Stimulated activated memory B cell treated with anti-CD40 and anti-IgM and Interleukin-4, amounts not matched to agents 10 μg/mL and 1 μg/mL and 100 μg/mL, for 72 hours (primary cell): Measurements from ENCODE around the gene NUP43.

Experiments used
- ATAC-seq: fragments of 150-1000 bp; cut with Tn5 transposase; 2 replicates; pipeline ENCODE4 v1.10.0; 2021
- H3K27ac Mint-ChIP-seq: one replicate; pipeline ENCODE4 v1.8.0; 2022; ENCODE audit warnings: mild to moderate bottlenecking, mixed read lengths
- H3K27me3 Mint-ChIP-seq: one replicate; pipeline ENCODE4 v1.8.0; 2022; ENCODE audit warnings: mixed read lengths
- H3K36me3 Mint-ChIP-seq: one replicate; pipeline ENCODE4 v1.8.0; 2022; ENCODE audit warnings: mixed read lengths
- H3K4me1 Mint-ChIP-seq: one replicate; pipeline ENCODE4 v1.8.0; 2022; ENCODE audit warnings: mixed read lengths
- H3K4me3 Mint-ChIP-seq: one replicate; pipeline ENCODE4 v1.8.0; 2022; ENCODE audit warnings: mild to moderate bottlenecking, moderate library complexity, mixed read lengths
- H3K9me3 Mint-ChIP-seq: one replicate; pipeline ENCODE4 v1.8.0; 2022; ENCODE audit warnings: mixed read lengths

Gene NUP43, protein sequence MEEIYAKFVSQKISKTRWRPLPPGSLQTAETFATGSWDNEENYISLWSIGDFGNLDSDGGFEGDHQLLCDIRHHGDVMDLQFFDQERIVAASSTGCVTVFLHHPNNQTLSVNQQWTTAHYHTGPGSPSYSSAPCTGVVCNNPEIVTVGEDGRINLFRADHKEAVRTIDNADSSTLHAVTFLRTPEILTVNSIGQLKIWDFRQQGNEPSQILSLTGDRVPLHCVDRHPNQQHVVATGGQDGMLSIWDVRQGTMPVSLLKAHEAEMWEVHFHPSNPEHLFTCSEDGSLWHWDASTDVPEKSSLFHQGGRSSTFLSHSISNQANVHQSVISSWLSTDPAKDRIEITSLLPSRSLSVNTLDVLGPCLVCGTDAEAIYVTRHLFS

GRCh38 chr6:149746147-149746946, at the start of gene NUP43:
NUP43 (minus strand) TSS chr6:149746529; CDS start chr6:149746495, 34 bp downstream.
- Mint-ChIP-seq H3K4me1 (peaks cover 24% of the 10 kb centered on the region), H3K4me3 (peak within 1 kb of the TSS; percentile 96), H3K27ac (peak within 1 kb of the TSS; percentile 88), H3K9me3 (no peaks in the 10 kb centered on the region), H3K36me3 (peaks cover 5% of the 10 kb centered on the region), H3K27me3 (no peaks in the 10 kb centered on the region)
- peak; percentile 80 for ATAC-seq

GRCh38 chr6:149783551-149783950, 37.2 kb upstream of the NUP43 start:
- Mint-ChIP-seq H3K4me3 (no peak overlapping the region), H3K27ac (no peak overlapping the region), H3K27me3 (no peaks in the 10 kb centered on the region), H3K9me3 (no peaks in the 10 kb centered on the region), H3K4me1 (no peaks in the 10 kb centered on the region), H3K36me3 (peaks cover 40% of the 10 kb centered on the region)
- ATAC-seq: no peak

- no peaks in the 10 kb centered on the region for H3K4me1 Mint-ChIP-seq
- no peaks in the 10 kb centered on the region for H3K9me3 Mint-ChIP-seq
- no peak overlapping the region for H3K27ac Mint-ChIP-seq
- no peaks in the 10 kb centered on the region for H3K27me3 Mint-ChIP-seq
- no peak for ATAC-seq
- no peak overlapping the region for H3K4me3 Mint-ChIP-seq
- H3K36me3 Mint-ChIP-seq: peaks cover 38% of the 10 kb centered on the region
These were observed 36.0 kb upstream of the NUP43 start for GRCh38 chr6:149782337-149782736.

- Mint-ChIP-seq H3K27me3 (no peaks in the 10 kb centered on the region), H3K36me3 (peaks cover 41% of the 10 kb centered on the region), H3K9me3 (no peaks in the 10 kb centered on the region), H3K4me3 (no peak overlapping the region), H3K4me1 (no peaks in the 10 kb centered on the region), H3K27ac (no peak overlapping the region)
- no peak for ATAC-seq
These were observed 35.4 kb upstream of the NUP43 start for GRCh38 chr6:149781715-149782114.

GRCh38 chr6:149779644-149779963, 33.3 kb upstream of the NUP43 start:
- Mint-ChIP-seq H3K9me3 (no peaks in the 10 kb centered on the region), H3K27ac (no peak overlapping the region), H3K4me3 (no peak overlapping the region), H3K36me3 (peaks cover 46% of the 10 kb centered on the region), H3K27me3 (no peaks in the 10 kb centered on the region), H3K4me1 (no peaks in the 10 kb centered on the region)
- no peak for ATAC-seq

- Mint-ChIP-seq H3K4me1 (no peaks in the 10 kb centered on the region), H3K27me3 (no peaks in the 10 kb centered on the region), H3K9me3 (no peaks in the 10 kb centered on the region), H3K36me3 (peaks cover 35% of the 10 kb centered on the region), H3K4me3 (no peak overlapping the region), H3K27ac (no peak overlapping the region)
- ATAC-seq: no peak
These were observed 31.3 kb upstream of the NUP43 start for GRCh38 chr6:149777624-149778023.

DNA sequence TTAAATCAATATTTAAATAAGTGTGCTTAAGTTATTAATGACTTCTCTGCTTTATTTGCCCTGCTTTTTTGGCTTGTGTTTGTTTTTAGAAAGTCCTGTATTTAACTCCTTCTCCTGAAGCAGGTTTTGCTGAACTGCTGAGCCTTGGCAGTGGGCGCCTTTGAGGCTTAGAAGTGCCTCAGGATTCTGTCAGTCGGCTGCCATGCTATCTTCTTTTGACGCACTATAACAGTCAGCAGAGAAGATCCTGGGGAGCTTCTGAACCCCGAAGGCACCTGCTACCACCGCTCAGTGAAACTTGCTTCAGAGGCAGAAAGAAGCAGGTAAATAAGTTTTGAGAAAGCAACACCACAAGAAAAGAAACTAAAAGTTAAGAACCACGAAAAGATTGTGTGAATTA, 25.6 kb upstream of the NUP43 start:
- no peak for ATAC-seq
- Mint-ChIP-seq H3K4me3 (no peak overlapping the region), H3K9me3 (no peaks in the 10 kb centered on the region), H3K36me3 (peaks cover 31% of the 10 kb centered on the region), H3K27ac (no peak overlapping the region), H3K4me1 (no peaks in the 10 kb centered on the region), H3K27me3 (no peaks in the 10 kb centered on the region)

GRCh38 chr6:149771185-149771584, 24.9 kb upstream of the NUP43 start:
- Mint-ChIP-seq H3K27ac (no peak overlapping the region), H3K4me1 (no peaks in the 10 kb centered on the region), H3K4me3 (no peak overlapping the region), H3K9me3 (peaks cover 3% of the 10 kb centered on the region), H3K36me3 (peaks cover 38% of the 10 kb centered on the region), H3K27me3 (no peaks in the 10 kb centered on the region)
- ATAC-seq: no peak

DNA sequence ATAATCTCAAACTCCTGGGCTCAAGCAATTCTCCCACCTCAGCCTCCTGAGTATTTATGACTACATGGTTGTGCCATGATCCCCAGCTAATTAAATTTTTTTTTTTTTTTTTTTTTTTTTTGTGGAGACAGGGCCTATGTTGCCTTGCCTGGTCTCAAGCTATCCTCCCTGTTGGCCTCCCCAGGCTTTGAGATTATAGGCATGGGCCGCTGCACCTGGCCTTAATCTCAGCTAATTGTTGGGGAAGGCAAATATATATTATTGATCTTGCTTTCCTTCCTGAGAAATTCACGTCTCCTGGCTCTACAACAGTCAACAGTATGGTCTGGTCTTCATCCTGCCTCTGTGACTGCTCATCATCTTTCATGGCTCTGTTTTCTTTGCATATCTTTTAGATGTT, 23.3 kb upstream of the NUP43 start:
- Mint-ChIP-seq H3K27me3 (no peaks in the 10 kb centered on the region), H3K36me3 (peaks cover 37% of the 10 kb centered on the region), H3K9me3 (peaks cover 7% of the 10 kb centered on the region), H3K4me3 (no peak overlapping the region), H3K4me1 (no peaks in the 10 kb centered on the region), H3K27ac (no peak overlapping the region)
- no peak for ATAC-seq

DNA sequence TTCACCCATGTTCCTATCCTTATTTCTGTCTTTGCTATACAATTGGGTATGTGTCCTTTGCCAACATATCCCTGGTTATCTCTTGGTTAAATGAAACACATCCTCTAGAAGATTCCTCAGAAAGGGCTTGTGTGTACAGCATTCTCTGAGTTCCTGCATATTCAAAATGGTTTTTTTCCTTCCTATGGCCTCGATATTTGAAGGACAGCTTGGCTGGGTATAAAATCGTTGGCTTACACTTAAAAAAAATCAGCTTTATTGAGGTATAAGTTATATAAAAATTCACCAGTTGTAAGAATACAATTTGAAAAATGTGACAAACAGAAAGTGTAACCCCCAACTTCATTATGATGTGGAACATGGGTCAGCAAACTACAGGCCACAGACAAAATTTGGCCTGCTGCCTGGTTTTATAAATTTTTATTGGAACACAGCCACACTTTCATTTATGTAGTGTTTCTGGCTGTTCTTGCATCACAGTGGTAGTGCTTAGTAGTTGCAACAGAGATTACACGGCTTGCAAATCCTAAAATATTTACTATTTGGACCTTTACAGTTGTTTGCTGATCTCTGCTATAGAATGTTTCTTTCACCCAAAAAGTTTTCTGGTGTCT, 19.9 kb upstream of the NUP43 start:
- Mint-ChIP-seq H3K27ac (no peak overlapping the region), H3K36me3 (peaks cover 37% of the 10 kb centered on the region), H3K27me3 (no peaks in the 10 kb centered on the region), H3K4me3 (no peak overlapping the region), H3K4me1 (peaks cover 11% of the 10 kb centered on the region), H3K9me3 (peaks cover 7% of the 10 kb centered on the region)
- ATAC-seq: no peak

DNA sequence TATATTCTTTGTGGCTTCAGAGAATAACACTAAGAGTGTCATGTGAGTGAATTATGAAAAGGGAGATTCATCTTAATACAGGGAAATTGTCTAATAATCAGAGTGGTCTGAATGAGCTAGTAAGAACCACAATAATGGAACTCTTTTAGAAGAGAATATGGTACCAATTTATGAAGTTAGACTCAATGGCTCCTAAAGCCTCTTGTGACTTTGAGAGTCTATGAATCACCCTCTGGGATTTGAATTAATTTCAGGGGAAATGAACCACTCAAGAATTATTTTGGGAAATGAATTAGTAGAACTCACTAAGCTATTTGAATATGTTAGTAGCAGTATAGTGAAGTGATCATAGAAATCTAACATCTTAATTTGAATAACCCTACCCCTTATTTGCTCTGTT, 17.5 kb upstream of the NUP43 start:
- no peaks in the 10 kb centered on the region for H3K27me3 Mint-ChIP-seq
- no peak for ATAC-seq
- no peak overlapping the region for H3K27ac Mint-ChIP-seq
- H3K36me3 Mint-ChIP-seq: peaks cover 32% of the 10 kb centered on the region
- H3K4me3 Mint-ChIP-seq: no peak overlapping the region
- H3K9me3 Mint-ChIP-seq: peaks cover 7% of the 10 kb centered on the region
- peaks cover 28% of the 10 kb centered on the region for H3K4me1 Mint-ChIP-seq

DNA sequence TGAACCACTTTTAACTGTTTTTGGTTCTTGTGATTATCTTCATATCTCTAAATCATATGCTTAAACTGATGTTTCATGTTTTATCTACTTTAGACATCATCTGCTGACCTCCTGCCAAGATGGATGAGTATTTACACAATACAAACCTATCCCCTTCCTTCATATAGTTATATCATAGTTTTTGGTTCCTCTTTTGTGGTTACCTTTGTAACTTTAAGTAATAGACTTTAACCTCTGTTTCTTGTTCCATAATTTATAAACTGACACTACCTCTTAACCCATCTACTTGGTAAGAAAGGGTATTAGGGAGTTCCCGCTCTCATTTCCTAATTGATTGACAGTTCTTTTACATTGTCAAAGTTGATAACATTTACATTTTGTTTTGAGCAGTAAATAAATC, 15.1 kb upstream of the NUP43 start:
- Mint-ChIP-seq H3K4me1 (peaks cover 28% of the 10 kb centered on the region), H3K27ac (no peak overlapping the region), H3K36me3 (peaks cover 17% of the 10 kb centered on the region), H3K9me3 (peaks cover 4% of the 10 kb centered on the region), H3K27me3 (no peaks in the 10 kb centered on the region), H3K4me3 (no peak overlapping the region)
- ATAC-seq: peak; percentile 90

GRCh38 chr6:149756261-149756636, 9.9 kb upstream of the NUP43 start:
- Mint-ChIP-seq H3K36me3 (peaks cover 15% of the 10 kb centered on the region), H3K4me1 (peaks cover 36% of the 10 kb centered on the region), H3K27me3 (no peaks in the 10 kb centered on the region), H3K4me3 (no peak overlapping the region), H3K27ac (no peak overlapping the region), H3K9me3 (no peaks in the 10 kb centered on the region)
- ATAC-seq: no peak

GRCh38 chr6:149755300-149756260, 9.3 kb upstream of the NUP43 start:
- no peaks in the 10 kb centered on the region for H3K27me3 Mint-ChIP-seq
- H3K36me3 Mint-ChIP-seq: peaks cover 15% of the 10 kb centered on the region
- ATAC-seq: peak; percentile 59
- H3K27ac Mint-ChIP-seq: no peak overlapping the region
- no peaks in the 10 kb centered on the region for H3K9me3 Mint-ChIP-seq
- H3K4me1 Mint-ChIP-seq: peaks cover 34% of the 10 kb centered on the region
- no peak overlapping the region for H3K4me3 Mint-ChIP-seq

- no peak for ATAC-seq
- Mint-ChIP-seq H3K27me3 (no peaks in the 10 kb centered on the region), H3K36me3 (peaks cover 6% of the 10 kb centered on the region), H3K4me1 (peaks cover 31% of the 10 kb centered on the region), H3K4me3 (no peak overlapping the region), H3K27ac (no peak overlapping the region), H3K9me3 (no peaks in the 10 kb centered on the region)
These were observed 8.2 kb upstream of the NUP43 start for GRCh38 chr6:149754548-149754947.
